Suppressor macrophage treated with lipopolysaccharide for 1 hour (primary cell): ENCODE measurements around the gene RPL28.
"Not testable (repeated sequence)": the region's sequence is repeated elsewhere in the genome, so short reads cannot be mapped to it uniquely, and the experiment has no call there.

Source experiments
- DNase-seq, 3 donors: peaks; one replicate each; pipeline ENCODE4 v3.0.0-alpha.2; 2020 to 2022

RPL28 gene

DNA sequence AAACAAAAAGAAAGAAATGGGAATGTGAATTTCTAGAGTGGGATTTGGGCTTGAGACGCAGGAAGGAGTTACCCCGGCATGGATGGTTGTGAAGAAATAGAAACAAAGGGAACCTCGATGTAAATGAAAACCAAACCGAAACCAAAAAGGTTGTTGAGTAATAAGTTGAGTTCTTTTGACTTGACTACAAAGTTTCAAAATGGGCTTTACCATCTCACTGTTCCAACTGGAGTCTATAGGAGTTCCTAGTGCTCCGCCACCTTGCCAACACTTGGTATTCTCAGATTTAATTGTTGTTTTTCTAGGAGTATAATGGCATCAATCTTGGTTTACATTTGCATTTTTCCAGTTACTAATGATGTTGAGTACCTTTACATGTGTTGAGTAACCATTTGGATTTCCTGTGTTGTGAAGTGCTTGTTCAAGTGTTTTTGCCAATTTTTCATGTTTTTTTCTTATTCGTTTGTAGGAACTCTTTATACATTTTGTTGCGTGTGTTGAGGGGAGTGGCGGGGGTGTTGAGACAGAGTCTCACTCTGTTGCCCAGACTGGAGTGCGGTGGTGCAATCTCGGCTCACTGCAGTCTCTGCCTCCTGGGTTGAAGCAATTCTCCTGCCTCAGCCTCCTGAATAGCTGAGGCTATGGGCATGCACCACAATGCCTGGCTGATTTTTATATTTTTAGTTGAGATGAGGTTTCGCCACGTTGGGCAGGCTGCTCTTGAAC is 12.6 kb downstream of the RPL28 start:
- peak; percentile 68 to 88 (median 70) for DNase-seq

- DNase-seq: no peak
Observed at GRCh38 chr19:55400281-55401087, 14.8 kb downstream of the RPL28 start.

GRCh38 chr19:55401390-55401789 is 15.7 kb downstream of the RPL28 start:
- not testable (repeated sequence) for DNase-seq

DNA sequence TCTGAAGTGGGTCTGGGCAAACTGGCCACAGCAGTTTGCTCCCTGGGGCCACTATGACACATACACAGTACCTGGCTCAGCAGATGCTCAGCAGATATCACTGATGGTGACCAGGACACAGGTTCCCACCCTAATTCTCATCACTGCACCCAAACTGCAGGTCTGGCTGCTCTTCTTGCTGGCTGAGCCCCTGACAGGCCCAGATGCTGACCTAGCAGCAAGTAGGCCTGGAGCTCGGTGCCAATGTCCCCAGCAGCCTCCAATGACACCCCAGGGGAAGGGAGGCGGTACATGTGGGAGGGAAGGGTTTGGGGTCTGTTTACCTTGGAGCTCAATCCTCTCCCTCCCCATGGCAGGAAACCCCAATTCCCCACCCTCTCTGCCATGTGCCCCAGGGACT is 16.8 kb downstream of the RPL28 start:
- DNase-seq: no peak

GRCh38 chr19:55405638-55406037 is 19.9 kb downstream of the RPL28 start:
- no peak for DNase-seq

GRCh38 chr19:55406091-55406825 is 20.5 kb downstream of the RPL28 start:
- DNase-seq: no peak

DNA sequence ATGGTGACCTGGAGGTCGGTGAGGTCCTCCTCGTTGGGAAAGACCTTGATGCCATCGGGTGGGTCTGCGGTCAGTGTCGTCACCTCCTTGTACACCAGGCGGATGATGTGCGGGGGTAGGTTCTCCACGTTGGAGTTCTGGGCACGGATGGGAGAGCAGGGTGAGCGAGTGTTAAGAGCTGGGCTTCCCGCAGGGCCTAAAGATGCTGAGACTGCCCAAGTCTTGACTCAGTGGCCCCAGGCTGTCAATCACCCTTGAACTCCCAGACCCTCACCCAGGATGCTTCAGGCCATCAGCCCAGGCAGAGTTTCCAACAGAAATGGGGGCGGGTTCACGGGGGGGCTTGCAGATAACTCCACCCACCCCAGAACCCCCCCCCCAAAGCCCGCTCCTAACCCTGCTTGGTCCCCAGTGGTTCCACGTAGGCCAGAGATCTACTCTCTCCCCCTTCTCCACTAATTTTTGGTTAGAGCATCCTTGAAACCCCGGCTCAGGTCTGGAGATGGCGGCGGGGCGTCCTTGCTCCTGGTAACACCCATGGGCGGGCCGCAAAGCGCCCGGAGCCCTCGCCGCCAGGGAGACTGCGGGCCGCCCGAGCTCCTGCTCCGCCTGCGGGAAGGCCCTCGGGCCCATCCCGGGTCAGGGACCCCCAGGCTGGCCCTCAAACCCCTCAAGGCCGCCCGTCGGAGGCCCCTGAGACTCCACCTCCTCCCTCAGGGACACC is 21.3 kb downstream of the RPL28 start:
- DNase-seq: peak; percentile 49 to 77 (median 59)

DNA sequence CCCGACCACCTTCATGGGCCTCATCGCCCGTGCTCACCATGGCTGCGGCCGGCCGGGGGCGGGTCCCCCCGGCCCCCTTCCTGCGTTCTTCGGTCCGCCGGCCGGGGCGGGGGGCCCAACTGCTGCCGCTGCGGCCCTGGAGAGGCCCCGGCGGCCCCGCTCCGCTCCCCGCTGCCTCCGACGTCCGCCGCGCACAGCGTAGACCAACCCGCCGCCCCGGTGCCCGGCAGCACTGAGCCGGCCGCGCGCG is 21.7 kb downstream of the RPL28 start, which contains the start of gene UBE2S:
Gene UBE2S (minus strand): TSS at position 239 of the 250 bp plus-strand sequence. CDS start 199 bp downstream, at position 40.
- not testable (repeated sequence) for DNase-seq

DNA sequence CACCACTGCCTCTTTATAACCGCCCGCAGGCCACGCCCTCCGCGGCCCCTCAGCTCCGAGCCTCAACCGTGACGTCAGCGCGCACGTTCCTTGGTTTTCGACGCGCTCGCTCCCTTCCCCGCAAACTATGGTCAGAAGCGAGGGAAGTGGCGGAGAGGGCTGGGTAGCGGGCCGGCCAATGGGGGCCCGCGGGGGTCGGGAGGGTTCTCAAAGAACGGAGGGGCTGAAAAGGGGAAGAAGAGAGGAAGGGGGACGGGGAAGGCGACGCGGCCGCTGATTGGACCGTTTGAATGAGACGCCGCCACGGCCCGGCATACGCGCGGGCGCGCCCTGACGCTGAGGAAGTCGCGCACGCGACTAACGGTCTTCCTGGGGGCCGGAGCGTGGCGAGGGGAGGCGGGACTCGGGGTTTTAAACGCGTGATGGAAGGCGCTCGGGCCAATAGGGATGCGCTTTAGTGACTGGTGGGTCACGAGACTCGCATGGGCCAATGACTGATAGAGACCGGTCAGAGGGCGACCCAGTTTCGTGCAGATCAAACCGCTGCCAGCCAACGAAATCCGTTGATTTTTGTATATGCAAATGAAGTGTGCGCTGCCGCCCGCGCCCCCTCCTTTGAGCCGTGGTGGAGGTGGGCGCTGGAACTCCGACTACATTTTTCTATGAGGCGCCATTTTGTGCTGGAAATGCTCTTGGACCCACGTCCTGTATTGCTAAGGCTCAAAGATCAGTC is 22.2 kb downstream of the RPL28 start:
- peak; percentile 99 to 100 (median 100) for DNase-seq

DNA sequence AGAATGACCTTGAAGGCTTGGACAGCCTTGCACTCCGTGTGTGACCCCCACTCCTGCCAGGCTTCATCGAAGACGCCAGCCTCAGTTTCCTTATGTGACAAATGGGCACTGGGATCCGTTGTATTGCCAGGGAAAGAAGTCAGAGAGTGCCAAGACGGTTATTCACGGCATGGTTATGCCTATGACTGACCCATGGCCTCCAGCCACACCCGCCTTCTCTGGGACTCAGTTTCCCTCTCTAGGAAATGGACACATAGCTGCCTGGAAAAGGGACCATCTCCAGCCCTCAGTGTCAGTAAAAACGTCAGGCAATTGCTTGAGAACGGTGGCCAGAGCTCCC is 22.8 kb downstream of the RPL28 start:
- DNase-seq: no peak

- not testable (repeated sequence) for DNase-seq
Observed at GRCh38 chr19:55409179-55409578, 23.4 kb downstream of the RPL28 start.

DNA sequence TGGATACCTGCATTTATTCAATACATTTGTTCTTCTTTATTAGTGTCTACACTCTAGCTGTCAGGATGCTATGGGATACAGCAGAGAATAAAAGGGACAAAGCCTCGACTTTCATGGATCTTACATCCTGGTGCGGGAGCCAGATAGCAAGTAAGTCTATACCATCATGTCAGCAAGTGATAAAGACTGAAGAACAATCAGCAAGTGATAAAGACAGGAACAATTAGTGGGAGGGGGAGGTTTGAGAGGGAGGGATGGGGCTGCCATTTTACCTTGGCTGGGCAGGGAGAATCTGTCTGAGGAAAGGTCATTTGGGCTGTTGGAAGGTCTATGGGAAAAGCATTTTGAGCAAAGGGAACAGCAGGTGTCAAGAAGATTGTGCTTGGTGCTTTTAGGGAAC is 24.4 kb downstream of the RPL28 start:
- DNase-seq: no peak

DNA sequence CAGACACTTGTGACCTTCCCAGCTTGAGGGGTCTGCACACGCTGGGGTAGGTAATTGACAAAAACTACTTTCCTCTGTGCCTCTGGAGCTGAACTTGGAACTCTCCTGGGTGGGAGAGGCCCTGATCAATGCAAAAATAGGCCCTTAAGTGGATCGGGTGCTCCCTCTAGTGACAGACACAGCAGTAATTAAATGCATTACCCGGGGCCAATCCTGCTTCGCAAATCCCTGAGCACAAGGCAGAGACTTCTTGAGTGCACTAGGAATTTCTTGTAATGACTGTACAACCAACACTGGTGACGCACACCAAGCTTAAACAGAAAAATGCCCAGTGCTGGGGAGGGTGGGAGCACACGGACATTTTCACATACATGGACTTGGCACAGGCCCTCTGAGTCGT is 32.5 kb downstream of the RPL28 start:
- DNase-seq: peak; percentile 77 to 83 (median 81)

GRCh38 chr19:55419103-55419502 is 33.4 kb downstream of the RPL28 start:
- no peak for DNase-seq

- DNase-seq: no peak
Observed at GRCh38 chr19:55419624-55420236, 34.0 kb downstream of the RPL28 start.

- DNase-seq: not testable (repeated sequence)
Observed at GRCh38 chr19:55421281-55421680, 35.5 kb downstream of the RPL28 start.

GRCh38 chr19:55423225-55424005 is 37.7 kb downstream of the RPL28 start:
- DNase-seq: no peak

GRCh38 chr19:55424518-55424917 is 38.8 kb downstream of the RPL28 start:
- no peak for DNase-seq

DNA sequence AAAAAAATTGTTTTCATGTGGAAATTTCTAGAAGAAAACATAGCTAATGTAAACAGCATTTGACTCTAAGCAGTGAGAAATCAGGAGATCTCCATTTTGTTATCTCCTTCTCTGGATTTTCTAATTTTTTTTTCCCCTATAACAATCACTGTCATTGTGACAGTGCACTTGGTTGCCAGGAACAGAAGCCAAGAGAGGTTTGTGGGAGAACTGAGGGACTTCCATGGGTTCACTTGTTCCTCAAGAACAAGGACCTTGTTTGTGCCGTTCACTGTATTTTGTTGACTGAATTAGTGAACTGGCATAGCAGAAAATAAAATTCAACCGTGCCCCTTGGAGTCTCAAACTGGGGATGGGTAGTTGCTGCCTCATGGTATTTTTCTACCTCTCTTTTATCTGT is 40.3 kb downstream of the RPL28 start:
- no peak for DNase-seq

GRCh38 chr19:55431183-55431582 is 45.5 kb downstream of the RPL28 start:
- DNase-seq: peak; percentile 16 to 57 (median 29)
